Progenitor cell of endocrine pancreas (in vitro differentiated cells): Measurements from ENCODE around the gene PLAC8L1. TPM values are rescaled to one million over a fixed set of nuclear protein-coding genes. Genes with fewer than 3 reads are reported as not detected.

ENCODE experiments used
- DNase-seq: peaks from one replicate; pipeline ENCODE4 v3.0.0; 2021; ENCODE audit warnings: low spot score; ENCODE audit not compliant: unreplicated experiment
- H3K27ac Mint-ChIP-seq: 2 replicates; pipeline ENCODE4 v1.8.0; 2021; ENCODE audit warnings: mild to moderate bottlenecking, moderate library complexity, mixed read lengths
- H3K27me3 Mint-ChIP-seq: 2 replicates; pipeline ENCODE4 v1.8.0; 2021; ENCODE audit warnings: mixed read lengths
- H3K36me3 Mint-ChIP-seq: 2 replicates; pipeline ENCODE4 v1.8.0; 2022; ENCODE audit warnings: mixed read lengths; ENCODE audit not compliant: insufficient read depth
- H3K4me1 Mint-ChIP-seq: 2 replicates; pipeline ENCODE4 v1.8.0; 2021; ENCODE audit warnings: low read depth, mixed read lengths
- H3K4me3 Mint-ChIP-seq: 2 replicates; pipeline ENCODE4 v1.8.0; 2021; ENCODE audit warnings: low read depth, mild to moderate bottlenecking, moderate library complexity, mixed read lengths
- H3K9me3 Mint-ChIP-seq: 2 replicates; pipeline ENCODE4 v1.8.0; 2021; ENCODE audit warnings: low read depth, mixed read lengths
- total RNA-seq: library from RNA; stranded (reverse); gene quantifications from 2 replicates; pipeline ENCODE4 v1.2.1, GENCODE V29; 2021
- TF ChIP-seq, protein P1 (sequence below): fragments of 200-600 bp; sonication (generic); IDR thresholded peaks from one replicate; pipeline ENCODE4 v1.5.0; 2021; ENCODE audit warnings: antibody characterized with exemption, mild to moderate bottlenecking; ENCODE audit not compliant: unreplicated experiment

PLAC8L1 gene
- total RNA-seq, 1 donor from 2014 or later = 2.0 TPM

DNA sequence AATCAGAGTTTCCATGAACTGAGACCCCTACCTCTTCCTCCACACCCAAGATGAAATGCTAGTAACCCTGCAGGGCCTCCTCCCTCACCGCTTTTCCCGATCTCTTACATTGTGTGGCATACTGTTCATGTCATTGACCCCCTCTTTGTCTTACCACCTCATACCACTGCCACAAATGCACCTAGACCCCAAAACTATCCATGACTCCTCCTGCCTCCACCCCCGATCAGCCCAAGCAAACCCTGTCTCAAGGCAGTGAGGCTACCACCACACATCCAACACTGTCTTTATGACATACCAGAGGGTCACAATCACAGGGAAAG is 55.7 kb downstream of the PLAC8L1 start:
- no peak overlapping the region for H3K4me3 Mint-ChIP-seq
- H3K27me3 Mint-ChIP-seq = no peaks in the 10 kb centered on the region
- DNase-seq = no peak
- H3K27ac Mint-ChIP-seq = peak overlapping the region; percentile 57
- no peaks in the 10 kb centered on the region for H3K9me3 Mint-ChIP-seq
- peaks cover 11% of the 10 kb centered on the region for H3K36me3 Mint-ChIP-seq
- peaks cover 6% of the 10 kb centered on the region for H3K4me1 Mint-ChIP-seq
- TF ChIP-seq, protein P1, sequence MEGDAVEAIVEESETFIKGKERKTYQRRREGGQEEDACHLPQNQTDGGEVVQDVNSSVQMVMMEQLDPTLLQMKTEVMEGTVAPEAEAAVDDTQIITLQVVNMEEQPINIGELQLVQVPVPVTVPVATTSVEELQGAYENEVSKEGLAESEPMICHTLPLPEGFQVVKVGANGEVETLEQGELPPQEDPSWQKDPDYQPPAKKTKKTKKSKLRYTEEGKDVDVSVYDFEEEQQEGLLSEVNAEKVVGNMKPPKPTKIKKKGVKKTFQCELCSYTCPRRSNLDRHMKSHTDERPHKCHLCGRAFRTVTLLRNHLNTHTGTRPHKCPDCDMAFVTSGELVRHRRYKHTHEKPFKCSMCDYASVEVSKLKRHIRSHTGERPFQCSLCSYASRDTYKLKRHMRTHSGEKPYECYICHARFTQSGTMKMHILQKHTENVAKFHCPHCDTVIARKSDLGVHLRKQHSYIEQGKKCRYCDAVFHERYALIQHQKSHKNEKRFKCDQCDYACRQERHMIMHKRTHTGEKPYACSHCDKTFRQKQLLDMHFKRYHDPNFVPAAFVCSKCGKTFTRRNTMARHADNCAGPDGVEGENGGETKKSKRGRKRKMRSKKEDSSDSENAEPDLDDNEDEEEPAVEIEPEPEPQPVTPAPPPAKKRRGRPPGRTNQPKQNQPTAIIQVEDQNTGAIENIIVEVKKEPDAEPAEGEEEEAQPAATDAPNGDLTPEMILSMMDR = peak; percentile 2

- Mint-ChIP-seq H3K36me3 (peaks cover 11% of the 10 kb centered on the region), H3K27me3 (no peaks in the 10 kb centered on the region), H3K27ac (no peak overlapping the region), H3K4me3 (no peak overlapping the region), H3K4me1 (peaks cover 3% of the 10 kb centered on the region), H3K9me3 (no peaks in the 10 kb centered on the region)
- peak; percentile 41 for DNase-seq
- TF ChIP-seq, protein P1 = peak; percentile 87
These were observed 56.2 kb downstream of the PLAC8L1 start for GRCh38 chr5:146048994-146049703.

- H3K4me1 Mint-ChIP-seq = peaks cover 3% of the 10 kb centered on the region
- TF ChIP-seq, protein P1 = no peak
- no peak overlapping the region for H3K27ac Mint-ChIP-seq
- H3K36me3 Mint-ChIP-seq = peaks cover 7% of the 10 kb centered on the region
- H3K27me3 Mint-ChIP-seq = no peaks in the 10 kb centered on the region
- no peak for DNase-seq
- H3K9me3 Mint-ChIP-seq = no peaks in the 10 kb centered on the region
- no peak overlapping the region for H3K4me3 Mint-ChIP-seq
These were observed 58.0 kb downstream of the PLAC8L1 start for GRCh38 chr5:146047396-146047795.

- peaks cover 4% of the 10 kb centered on the region for H3K4me1 Mint-ChIP-seq
These were observed 61.7 kb downstream of the PLAC8L1 start for GRCh38 chr5:146043722-146044121.

GRCh38 chr5:146042628-146043279 is 62.6 kb downstream of the PLAC8L1 start:
- peaks cover 4% of the 10 kb centered on the region for H3K4me1 Mint-ChIP-seq
- H3K27me3 Mint-ChIP-seq = no peaks in the 10 kb centered on the region
- no peaks in the 10 kb centered on the region for H3K9me3 Mint-ChIP-seq
- TF ChIP-seq, protein P1 = no peak
- no peak for DNase-seq
- H3K27ac Mint-ChIP-seq = no peak overlapping the region
- H3K4me3 Mint-ChIP-seq = no peak overlapping the region
- peaks cover 2% of the 10 kb centered on the region for H3K36me3 Mint-ChIP-seq

More at GRCh38 chr5:146043722-146044121, 61.7 kb downstream of the PLAC8L1 start:
- TF ChIP-seq, protein P1 = no peak
- no peaks in the 10 kb centered on the region for H3K9me3 Mint-ChIP-seq
- no peak for DNase-seq
- no peak overlapping the region for H3K4me3 Mint-ChIP-seq
- H3K27me3 Mint-ChIP-seq = no peaks in the 10 kb centered on the region
- peaks cover 2% of the 10 kb centered on the region for H3K36me3 Mint-ChIP-seq
- H3K27ac Mint-ChIP-seq = no peak overlapping the region
